ENCODE results near the gene C5orf58.
A peak's percentile ranks its signal among the peaks of the same experiment; 100 is the strongest.

Gene C5orf58, protein sequence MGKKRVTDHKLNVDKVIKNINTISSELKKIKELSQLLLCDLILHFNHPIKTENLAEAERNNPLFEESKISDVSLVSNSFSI

DNA sequence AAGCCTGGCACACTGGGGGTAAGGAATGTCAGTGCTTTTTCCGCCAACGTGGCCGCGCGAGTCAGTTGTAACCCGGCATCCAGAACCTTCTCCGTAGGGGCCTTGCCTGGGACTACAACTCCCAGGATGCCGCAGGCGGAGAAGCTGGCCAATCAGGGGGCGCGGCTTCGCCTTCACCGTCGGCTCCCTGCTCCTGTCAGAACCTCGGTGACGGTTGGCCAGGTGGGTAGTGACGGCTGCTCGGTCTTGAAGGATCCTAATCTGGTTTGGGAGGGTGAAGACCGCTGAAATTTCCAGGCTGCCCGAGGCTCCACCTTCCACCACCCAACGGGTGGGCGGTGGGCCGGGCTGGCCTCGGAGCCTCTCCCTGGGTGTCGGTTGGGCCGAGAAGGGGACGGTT is at the start of gene C5orf58:
Gene C5orf58, plus strand, starts transcription at position 200 of the 400 bp plus-strand sequence. CDS start 1,992 bp downstream, outside the sequence.
- DNase-seq (ENCODE audit: low read depth) = no peak

- DNase-seq (ENCODE audit: low read depth) = peak; percentile 25
Measured at GRCh38 chr5:170183816-170184687, 48.7 kb upstream of the C5orf58 start.

DNA sequence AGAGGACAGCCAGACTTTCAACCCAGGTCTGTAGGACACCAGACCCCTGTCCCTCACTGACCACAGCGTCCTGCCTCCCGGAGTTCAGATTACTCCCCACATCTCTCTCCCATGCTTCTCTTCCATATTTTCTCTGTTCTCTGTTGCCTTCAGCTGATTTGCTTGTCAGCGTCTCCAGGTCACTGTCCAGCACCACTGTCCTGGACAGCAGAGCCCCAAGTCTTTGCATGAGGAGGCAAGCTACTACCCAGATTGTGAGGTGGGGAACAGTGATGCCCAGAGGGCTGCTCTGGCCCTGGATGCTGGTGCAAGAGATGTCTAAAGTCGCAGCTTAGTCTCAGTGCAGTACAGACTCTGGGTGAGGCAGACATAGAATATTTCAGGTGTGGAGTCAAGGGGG is 48.0 kb upstream of the C5orf58 start:
- no peak for DNase-seq (ENCODE audit: low read depth)

- DNase-seq (ENCODE audit: low read depth) = no peak
Measured at GRCh38 chr5:170186156-170186555, 46.6 kb upstream of the C5orf58 start.

- no peak for DNase-seq (ENCODE audit: low read depth)
Measured at GRCh38 chr5:170186856-170187255, 45.9 kb upstream of the C5orf58 start.

DNA sequence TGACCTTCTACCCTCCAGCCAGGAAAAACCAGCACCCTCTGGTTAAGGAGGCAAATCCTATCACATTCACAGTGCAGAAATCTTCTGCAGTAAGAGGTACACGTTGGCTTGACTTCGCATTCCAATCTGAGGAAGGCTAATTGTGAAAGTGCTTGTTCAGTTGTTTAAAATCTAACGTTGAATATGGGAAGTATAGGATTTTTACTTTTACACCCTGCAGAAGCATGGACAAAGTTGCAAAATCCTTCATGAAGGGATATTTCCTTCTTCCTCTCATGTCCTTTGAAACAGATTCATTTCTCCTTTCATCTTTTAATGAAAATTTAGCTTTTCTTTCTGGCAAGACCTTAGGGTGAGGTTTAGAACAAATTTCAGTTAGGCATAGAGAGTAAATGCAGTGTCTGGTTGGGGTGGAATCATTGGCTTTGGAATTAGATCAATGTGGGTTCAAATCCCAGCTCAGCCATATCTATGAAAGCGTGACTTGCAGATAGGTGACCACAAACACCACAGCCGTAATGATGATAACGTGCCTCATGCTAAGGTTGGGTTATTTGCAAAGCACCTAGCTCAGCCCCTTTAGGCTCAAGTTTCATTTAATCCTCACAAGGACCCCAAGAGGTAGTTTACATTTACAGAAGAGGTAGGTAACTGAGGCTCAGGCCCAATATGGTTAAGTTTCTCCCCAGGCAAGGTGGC is 42.2 kb upstream of the C5orf58 start:
- no peak for DNase-seq (ENCODE audit: low read depth)

GRCh38 chr5:170192829-170193228 is 40.0 kb upstream of the C5orf58 start:
- no peak for DNase-seq (ENCODE audit: low read depth)

DNA sequence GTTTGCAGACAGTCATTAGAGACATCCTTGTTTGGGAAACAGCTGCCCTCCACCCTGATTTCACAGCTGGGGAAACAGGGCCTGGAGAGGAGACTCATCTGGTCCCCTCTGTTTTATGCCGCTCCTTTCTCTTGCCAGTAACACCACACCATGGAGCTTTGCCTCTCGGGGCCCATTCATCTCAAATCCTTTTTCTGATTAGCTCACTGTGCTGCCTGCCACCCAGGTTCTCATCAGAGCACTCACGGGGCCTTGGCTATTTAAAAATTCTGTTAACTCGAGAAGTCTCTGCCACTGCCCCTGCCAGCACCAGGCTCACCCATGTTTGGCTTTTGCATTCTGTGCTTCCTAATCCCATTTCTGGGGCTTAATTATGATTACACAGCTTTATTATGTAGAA is 36.8 kb upstream of the C5orf58 start:
- DNase-seq (ENCODE audit: low read depth) = no peak

- DNase-seq (ENCODE audit: low read depth) = peak; percentile 17
Measured at GRCh38 chr5:170200876-170201275, 31.9 kb upstream of the C5orf58 start.

DNA sequence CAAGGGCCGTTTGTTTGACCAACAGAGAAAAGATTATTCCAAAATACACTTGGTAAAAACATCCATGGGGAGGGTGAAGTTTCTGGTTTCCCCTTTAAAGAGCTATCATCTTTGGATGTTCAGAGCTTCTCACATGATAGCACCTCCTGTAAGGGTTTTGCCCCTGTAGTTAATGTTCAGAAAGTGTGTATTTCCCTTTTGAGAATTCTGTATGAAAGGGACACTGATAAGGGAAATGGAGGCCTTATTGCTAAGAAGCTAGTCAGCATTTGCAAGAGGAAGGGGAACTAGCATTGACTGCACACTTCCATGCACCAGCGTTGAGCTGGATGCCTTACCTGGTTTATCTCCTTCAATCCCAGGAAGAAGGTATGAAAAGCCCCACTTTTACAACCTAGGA is 31.5 kb upstream of the C5orf58 start:
- DNase-seq (ENCODE audit: low read depth) = no peak

DNA sequence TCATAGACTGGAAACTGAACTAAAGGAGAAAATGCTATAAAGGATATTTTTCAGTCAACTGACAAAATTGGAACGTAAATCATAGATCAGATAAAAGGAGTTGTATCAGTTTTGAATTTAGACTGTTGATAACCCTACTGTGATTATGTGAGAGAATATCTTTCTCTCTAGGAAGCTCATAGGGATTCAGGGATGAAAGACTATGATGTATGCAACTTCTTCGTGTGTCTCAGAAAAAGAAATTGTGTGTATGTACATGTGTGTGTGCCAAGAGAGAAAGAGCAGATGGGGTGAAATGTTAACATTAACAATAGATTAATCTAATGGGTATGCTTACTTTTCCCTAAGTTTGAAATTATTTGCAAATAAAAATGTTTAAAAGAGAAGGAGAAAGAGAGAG is 30.7 kb upstream of the C5orf58 start:
- no peak for DNase-seq (ENCODE audit: low read depth)

- no peak for DNase-seq (ENCODE audit: low read depth)
Measured at GRCh38 chr5:170204202-170204601, 28.6 kb upstream of the C5orf58 start.

- no peak for DNase-seq (ENCODE audit: low read depth)
Measured at GRCh38 chr5:170206216-170206615, 26.6 kb upstream of the C5orf58 start.

DNA sequence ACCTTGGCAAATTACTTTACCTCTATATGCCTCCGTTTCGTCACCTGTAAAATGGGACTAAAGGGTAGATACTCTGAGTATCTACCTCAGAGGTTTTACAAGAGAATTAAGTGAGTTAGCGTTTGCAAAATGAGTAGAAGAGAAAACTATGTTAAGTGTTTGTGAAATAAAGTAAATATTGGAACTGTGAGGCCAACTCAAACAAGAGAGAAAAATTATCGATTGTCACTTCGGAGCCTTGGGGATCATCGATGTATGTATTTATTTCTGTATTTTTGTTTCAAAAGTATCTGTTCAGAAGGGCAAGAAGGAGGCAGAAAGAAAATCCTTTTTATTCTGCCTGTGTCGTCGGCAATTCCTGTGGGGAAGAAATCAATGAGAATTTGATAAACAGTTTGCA is 25.8 kb upstream of the C5orf58 start:
- no peak for DNase-seq (ENCODE audit: low read depth)

DNA sequence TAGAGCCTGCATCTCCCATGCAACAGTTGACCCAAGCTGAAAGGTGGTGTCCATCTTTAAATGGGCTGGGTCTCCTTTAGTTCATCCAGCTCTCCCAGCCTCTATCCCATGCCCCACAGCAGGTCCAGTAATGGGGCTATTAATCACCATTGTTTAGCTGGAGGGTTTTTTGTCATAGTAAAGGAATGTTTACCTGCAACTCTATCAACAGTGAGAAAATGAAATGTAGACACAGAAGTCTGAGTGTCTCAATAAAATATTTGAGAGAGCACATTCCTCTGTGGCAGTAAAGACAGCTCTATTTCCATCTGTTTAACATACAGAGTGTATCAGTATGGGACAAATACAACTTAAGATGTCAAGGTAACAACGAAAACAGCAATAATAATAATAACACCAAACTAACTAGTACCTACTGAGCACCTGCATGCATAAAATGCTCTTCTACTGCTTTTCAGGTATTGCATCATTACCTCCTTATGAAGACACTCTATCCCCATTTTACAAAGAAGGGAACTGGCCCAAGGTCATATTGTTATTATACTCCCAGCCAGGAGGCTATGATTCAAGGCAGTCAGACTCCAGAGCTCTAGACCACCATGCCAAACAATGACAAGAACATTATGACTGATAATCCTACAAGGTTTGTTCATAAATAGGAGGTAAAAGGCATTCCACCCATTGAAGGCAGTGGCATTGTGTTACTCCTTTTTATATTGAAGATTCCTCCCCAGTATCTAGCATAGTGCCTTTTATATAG is 21.0 kb upstream of the C5orf58 start:
- no peak for DNase-seq (ENCODE audit: low read depth)

- peak; percentile 55 for DNase-seq (ENCODE audit: low read depth)
Measured at GRCh38 chr5:170216257-170216864, 16.4 kb upstream of the C5orf58 start.

GRCh38 chr5:170217831-170218230 is 15.0 kb upstream of the C5orf58 start:
- no peak for DNase-seq (ENCODE audit: low read depth)

GRCh38 chr5:170218726-170219125 is 14.1 kb upstream of the C5orf58 start:
- no peak for DNase-seq (ENCODE audit: low read depth)

- peak; percentile 61 for DNase-seq (ENCODE audit: low read depth)
Measured at GRCh38 chr5:170219615-170220014, 13.2 kb upstream of the C5orf58 start.

DNA sequence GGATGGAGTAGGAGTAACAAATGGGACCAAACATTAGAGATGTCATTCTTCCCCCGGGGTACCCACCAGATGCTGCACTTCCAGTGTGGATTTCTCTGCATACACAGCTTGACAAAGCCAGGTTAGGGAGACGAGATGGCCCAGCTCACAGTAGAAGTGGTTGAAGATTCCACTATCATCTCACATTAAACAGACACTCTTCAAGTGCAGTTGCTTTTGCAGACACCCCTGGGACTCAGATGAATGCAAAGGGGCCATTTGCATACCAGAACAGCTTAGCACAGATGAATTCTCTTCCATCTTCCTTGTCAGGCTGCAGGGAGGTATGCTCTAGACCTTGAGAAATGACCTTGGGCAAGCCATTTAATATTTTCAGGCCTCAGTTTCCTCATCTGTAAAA is 12.6 kb upstream of the C5orf58 start:
- no peak for DNase-seq (ENCODE audit: low read depth)

DNA sequence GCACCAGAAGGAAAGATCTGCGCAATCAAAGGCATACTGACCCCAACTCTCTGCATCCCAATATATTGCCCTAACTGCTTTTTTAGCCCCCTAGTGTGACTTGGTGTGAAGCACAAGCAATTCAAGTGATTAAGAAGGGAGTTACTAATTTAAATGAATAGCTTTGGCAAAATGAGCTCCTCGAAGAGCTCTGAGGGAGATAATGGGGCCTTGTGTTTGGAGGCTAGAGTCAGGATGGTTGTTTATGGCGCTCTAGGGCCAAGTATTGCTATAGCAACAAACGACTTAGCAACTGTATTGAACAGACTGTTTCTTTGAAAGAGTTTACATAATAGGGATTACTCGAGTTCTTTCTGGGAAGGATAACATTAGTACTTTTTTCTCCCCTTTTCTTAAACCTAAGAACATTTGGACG is 11.5 kb upstream of the C5orf58 start:
- peak; percentile 29 for DNase-seq (ENCODE audit: low read depth)

DNA sequence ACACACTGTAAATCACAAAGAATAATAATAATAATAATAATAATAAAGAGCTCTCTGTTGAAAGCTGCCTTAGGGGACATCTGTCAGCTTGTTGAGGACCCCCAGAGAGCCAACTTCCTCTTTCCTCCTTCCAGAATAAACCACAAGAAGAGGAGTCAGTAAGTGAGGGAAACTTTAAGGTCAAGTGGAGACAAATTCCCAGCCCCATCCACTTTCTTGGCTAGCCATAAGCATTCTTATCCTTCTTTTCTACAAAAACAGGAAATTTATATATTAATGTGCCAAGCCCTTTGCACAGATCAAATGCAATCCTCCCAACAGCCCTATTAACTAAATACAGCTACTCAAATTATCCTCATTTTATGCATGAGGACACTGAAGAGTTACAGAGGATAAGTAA is 9.4 kb upstream of the C5orf58 start:
- DNase-seq (ENCODE audit: low read depth) = no peak

All from stromal cell of bone marrow (primary cell).